ENCODE results near the gene PFDN1. TPM values are rescaled to one million over a fixed set of nuclear protein-coding genes. Genes with fewer than 3 reads are reported as not detected.
A peak's percentile ranks its signal among the peaks of the same experiment; 100 is the strongest.
"Not testable (repeated sequence)": the region's sequence is repeated elsewhere in the genome, so short reads cannot be mapped to it uniquely, and the experiment has no call there.

PFDN1 gene
- total RNA-seq: 11.0 TPM

- DNase-seq (ENCODE audit: low spot score): peak; percentile 95
- ATAC-seq: peak; percentile 96
These were observed at the start of gene PFDN1 for GRCh38 chr5:140302786-140303639. Gene PFDN1, minus strand, starts transcription at chr5:140303101. Its CDS starts 28 bp downstream, at chr5:140303073.

DNA sequence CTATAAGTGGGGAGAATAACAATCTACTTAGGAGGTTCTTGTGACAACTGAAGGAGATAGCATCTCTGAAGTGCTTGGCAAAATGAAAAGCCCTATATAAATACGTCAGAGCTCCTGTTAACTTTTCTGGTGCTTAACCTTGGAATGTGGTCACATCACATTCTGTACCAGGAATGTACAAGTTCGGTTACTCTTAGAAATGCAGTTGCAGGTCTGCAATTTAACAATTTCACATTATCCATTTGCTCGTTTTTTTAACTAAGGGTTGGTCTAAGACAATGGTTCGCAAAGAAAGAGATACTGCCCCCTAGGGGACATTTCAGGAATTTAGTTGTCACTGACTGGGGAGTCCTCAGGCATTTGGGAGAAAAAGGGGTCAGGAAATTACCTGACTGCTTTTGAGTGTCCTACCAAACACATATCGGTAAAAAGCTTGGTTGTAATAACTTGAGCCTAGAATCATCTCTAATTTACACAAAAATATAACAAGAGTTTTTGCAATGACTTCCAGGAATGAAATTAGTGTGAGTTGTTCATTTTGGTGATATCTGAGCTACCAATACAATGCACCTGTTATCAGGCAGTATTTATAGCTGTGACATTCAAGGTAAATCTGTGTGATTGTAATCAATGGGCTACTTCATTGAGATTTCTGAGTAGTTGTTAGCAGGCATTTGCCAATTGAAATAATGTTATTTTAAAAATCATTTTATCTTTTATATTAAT lies 48.9 kb upstream of the PFDN1 start:
- DNase-seq (ENCODE audit: low spot score): no peak
- peak; percentile 76 for ATAC-seq

- DNase-seq (ENCODE audit: low spot score) (no peak), ATAC-seq (no peak)
These were observed 46.3 kb upstream of the PFDN1 start for GRCh38 chr5:140349244-140349643.

DNA sequence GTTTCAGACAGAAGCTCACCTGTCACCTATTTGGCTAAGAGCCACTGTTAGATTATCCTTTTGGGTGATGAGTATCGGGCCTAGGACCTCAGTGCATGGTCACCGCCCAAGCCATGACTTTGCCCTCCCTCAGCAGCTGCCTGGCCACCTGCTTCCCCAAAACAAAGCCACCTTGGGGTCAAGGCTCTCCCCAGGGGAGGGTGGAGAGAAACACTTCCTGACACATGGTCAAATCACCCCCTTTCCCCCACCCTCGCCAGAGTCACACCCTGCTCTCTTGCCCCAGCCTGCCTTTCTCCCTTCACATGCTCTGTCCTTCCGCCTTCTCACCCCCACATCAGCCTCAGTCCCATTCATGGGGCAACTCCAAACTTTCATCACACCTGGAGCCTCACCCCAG lies 45.2 kb upstream of the PFDN1 start:
- DNase-seq (ENCODE audit: low spot score) (no peak), ATAC-seq (no peak)

DNA sequence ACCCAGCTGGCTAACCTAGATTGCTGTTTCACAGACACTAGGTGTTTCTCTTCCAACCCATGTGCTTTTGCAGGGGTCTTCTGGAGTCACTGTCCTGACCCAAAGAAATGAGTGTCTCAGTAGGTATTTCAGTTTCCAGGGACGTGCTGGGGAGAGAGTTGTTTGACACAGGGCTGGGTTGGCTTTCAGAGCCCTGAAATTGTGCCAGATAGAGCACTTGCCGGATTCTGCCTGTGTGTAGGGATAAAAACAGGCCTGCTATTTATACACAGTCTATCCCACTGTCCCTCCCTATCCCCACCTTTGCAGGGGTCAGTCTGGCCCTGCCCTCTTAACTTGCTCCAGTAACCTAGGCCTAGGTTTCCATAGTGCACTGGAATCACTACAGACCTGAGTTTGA lies 44.5 kb upstream of the PFDN1 start:
- ATAC-seq (no peak), DNase-seq (ENCODE audit: low spot score) (no peak)

GRCh38 chr5:140346348-140347221 lies 43.7 kb upstream of the PFDN1 start, which contains the start of gene HBEGF:
Gene HBEGF, minus strand, starts transcription at chr5:140346603. Its CDS starts 275 bp downstream, at chr5:140346328.
- DNase-seq (ENCODE audit: low spot score): peak; percentile 92
- peak; percentile 91 for ATAC-seq

DNA sequence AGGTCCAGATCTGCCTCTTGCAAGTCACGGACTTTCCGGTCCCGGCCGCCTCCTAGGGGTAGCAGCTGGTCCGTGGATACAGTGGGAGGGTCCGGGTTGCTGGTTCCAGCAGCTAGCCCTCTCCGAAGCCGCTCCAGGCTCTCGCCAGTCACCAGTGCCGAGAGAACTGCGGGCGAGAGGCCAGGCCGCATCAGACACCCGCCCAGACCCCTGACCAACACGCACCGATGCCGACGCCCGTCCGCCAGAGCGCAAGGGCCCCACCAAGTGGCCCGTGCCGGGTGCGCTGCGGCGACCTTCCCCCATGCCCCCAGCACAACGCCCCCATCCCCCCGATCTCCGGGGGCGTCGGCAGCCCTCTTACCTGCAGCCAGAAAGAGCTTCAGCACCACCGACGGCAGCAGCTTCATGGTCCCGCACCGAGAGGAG lies 43.0 kb upstream of the PFDN1 start:
- peak; percentile 67 for DNase-seq (ENCODE audit: low spot score)
- peak; percentile 64 for ATAC-seq

DNA sequence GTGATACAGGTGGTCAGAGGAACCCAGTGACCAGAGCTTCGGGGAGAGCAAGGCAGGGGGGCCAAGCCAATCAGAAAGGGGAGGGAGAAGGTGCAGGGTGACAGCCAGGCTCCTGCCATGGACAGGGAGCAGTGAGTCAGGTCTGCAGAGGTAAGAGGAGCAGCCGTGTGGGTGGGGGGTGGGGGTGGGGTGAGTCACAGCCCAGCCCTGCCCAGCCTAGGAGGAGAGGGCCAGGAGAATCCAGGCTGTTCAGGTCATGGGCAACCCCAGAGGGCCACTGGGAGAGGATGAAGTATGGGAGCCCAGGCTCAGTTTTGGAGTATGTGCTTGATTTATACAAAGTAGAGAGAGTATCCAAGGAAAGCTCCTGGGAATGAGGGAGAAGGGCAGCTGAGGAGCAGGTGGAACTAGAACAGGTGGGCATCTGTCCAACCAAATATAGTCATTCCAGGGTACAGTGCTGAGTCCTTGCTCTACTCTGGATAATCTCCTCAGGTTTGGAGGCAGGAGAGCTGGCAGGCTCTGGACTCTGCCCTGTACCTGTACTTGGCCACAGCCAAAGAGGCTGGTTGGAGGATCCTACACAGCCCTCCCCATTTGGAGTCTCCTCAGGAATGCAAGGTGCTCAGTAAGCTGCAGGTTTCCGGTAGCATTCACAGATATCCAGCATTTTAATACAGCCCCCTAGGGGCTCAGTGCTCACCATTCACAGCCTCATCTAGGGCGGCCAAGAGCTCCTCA lies 42.0 kb upstream of the PFDN1 start:
- DNase-seq (ENCODE audit: low spot score): no peak
- ATAC-seq: no peak

DNA sequence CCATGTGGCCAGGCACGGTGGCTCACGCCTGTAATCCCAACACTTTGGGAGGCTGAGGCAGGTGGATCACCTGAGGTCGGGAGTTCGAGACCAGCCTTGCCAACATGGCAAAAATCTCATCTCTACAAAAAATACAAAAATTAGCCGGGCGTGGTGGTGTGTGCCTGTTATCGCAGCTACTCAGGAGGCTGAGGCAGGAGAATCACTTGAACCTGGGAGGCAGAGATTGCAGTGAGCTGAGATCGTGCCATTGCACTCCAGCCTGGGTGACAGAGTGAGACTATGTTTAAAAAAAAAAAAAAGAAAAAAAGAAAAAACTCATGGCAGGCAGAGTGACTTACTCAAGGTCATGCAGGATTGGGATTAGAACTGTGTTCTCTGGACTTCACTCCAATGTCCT lies 40.9 kb upstream of the PFDN1 start:
- DNase-seq (ENCODE audit: low spot score); ATAC-seq: not testable (repeated sequence)

DNA sequence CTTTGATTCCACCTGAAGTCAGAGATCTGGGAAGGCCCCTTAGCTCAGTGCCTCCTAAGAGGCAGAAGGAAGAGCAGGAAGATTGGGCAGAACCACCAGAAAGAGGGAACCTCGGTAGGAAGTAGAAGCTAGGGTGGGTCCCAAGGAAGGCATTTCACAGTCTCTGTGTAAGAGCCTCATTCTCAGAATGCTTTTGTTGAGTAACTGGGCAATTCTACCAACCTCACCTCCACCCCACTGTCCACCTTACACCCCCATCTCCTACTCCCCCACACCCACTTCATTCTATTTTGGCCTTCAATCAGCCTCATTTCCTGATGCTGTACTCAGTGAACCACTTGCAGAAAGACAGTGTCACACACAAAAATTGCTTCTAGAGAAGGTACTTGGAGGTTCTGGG lies 40.0 kb upstream of the PFDN1 start:
- DNase-seq (ENCODE audit: low spot score) (no peak), ATAC-seq (no peak)

- ATAC-seq (no peak), DNase-seq (ENCODE audit: low spot score) (no peak)
These were observed 39.4 kb upstream of the PFDN1 start for GRCh38 chr5:140342287-140342686.

DNA sequence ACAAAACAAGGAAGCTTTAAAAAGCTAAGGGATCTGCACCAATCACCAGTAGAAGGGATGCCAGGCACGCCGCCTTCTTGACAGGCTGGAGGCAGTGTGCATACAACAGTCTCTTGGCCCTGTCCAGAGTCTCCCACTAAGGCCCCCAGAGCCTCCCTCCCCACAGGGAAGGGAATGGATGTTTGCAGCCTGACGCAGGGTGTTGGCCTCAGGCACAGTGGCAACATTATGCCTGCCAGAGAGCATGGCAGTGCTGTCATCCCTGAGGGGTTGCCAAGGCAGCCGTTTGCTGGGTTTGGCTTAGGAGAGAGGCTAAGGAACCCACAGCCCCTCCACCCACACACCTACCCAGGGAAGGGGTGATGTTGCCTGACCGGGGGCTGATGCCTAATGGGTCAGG lies 38.7 kb upstream of the PFDN1 start:
- ATAC-seq: no peak
- DNase-seq (ENCODE audit: low spot score): no peak

DNA sequence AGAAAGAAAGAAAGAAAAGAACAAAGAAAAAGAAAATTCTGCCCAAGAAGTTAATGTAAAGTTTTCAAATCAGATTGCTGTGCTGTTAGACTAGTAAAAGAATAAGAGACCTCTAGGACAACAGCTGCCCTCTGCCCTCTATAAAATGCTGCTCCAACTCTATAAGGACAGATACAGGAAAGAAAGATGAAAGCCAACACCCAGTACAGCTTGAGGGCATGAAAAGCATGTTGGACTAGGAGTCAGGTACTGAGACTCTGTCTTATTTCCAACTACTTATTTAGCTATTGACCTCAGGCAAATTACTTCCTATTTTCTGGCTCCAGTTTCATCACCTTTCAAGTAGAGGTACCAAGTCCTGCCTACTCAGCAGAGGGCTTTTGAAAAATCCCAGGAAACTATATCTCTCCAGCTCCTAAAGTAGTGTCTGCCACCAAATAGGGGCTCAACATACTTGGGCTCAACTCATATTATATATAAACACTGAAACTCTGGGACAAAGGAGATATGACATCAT lies 37.8 kb upstream of the PFDN1 start:
- ATAC-seq (no peak), DNase-seq (ENCODE audit: low spot score) (no peak)

DNA sequence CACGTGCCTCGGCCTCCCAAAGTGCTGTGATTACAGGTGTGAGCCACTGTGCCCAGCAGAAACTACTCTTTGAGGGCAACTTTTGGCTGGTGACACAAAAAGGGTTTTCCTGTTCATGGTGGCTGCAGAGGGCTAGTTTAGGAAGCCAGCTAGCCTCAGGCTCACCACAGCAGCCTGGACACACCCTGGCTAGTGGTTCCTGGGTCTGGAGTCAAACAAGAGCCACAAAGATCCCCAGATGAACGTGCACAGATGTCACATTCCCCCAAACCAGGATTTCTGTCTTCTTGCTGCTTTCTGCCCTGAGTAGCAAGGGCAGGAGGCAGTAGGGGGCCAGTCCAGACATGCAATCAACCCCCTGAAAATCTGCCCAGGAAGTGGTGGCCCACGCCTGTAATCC lies 36.7 kb upstream of the PFDN1 start:
- ATAC-seq: no peak
- DNase-seq (ENCODE audit: low spot score): no peak

DNA sequence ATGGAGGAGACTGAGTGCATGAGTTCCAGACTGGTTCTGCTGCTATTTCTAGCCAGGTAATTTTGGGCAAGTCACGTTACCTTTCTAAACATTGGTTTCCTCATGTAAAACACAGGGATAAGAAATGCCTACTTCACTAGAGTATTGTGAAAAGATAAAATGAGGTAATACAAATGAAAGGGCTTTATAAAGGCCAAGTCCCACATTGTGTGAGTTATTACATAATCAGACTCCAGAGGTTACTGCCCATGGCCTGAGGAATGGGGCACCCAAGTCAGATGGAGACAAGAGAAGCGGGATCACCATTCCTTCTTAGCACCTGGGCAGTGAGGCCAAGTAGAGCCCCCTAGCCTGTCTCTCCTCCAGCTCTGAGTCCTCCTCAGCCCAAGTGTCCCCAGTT lies 36.0 kb upstream of the PFDN1 start:
- ATAC-seq (peak; percentile 63), DNase-seq (ENCODE audit: low spot score) (no peak)

DNA sequence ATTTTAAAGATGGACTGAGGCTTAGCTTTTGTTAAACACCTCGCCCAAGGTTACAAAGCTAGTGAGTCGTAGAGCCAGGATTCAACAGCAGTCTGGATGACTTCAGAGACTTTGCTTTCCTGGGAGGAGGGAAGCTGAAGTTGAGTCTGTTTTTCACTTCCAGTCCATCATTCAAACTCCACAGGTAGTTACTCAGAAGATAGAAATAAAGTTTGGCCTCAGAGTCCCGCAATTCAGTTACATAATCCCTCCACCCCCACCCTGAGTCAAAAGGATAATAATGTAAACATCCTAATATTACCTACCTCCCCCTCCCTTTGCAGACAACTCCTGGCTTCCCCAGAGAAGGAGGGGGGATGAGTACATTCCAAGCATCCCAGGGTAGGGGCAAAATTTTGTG lies 35.4 kb upstream of the PFDN1 start:
- ATAC-seq (no peak), DNase-seq (ENCODE audit: low spot score) (no peak)

- no peak for ATAC-seq
- no peak for DNase-seq (ENCODE audit: low spot score)
These were observed 35.0 kb upstream of the PFDN1 start for GRCh38 chr5:140337880-140338279.

DNA sequence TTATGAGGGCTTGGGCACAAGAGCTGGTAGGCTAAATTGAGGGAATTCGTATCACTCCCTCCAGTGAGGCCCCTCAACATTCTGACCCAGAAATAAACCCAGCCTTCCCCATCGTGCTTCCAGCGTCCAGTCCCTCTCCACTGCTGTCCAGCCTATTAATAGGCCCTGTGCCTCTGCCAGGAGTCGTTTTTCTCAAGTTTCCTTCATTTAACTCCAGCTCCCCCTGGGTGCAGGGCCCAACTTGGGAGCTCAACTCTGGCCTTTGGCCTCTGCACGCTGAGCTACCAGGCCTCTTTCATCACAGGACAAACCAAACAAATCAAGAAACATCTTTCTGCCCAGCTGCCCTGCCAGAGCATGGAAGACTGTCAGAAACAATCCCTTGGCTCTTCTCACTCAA lies 33.5 kb upstream of the PFDN1 start:
- ATAC-seq: peak; percentile 92

DNA sequence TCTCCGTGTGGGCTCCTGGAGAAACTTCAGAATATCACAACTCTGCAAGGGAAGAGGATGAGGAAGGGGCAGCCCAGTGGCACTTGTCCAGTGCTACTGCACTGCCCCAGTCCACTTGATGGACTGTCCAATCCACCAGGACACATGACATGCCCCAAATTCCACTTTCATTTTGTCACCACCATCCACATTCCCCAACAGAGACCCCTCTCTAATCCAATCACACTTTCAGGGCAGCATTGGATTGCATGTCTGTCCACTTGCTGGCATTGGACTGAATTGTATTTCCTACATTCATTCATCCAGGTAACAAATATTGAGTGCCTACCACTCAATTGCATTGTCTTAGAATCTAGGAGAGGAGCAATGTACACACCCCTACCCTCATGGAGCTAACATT lies 28.7 kb upstream of the PFDN1 start:
- ATAC-seq (no peak), DNase-seq (ENCODE audit: low spot score) (no peak)

More for the DNA sequence above, 33.5 kb upstream of the PFDN1 start:
- DNase-seq (ENCODE audit: low spot score): peak; percentile 76

Measured in left lobe of liver (tissue), 2 donors.